WERI-Rb-1 (cell line): Measurements from ENCODE around the gene ASIC5.

Source experiments
- DNase-seq: peaks from one replicate; pipeline ENCODE4 v3.0.0-alpha.2; 2020
- H3K27ac ChIP-seq: fragments of 250-450 bp; sonication (Bioruptor Pico); 2 replicates; pipeline ENCODE4 v1.5.1; 2020; ENCODE audit warnings: mild to moderate bottlenecking, moderate library complexity
- H3K27me3 ChIP-seq: fragments of 250-450 bp; sonication (Bioruptor Pico); 2 replicates; pipeline ENCODE4 v1.5.1; 2021; ENCODE audit warnings: mild to moderate bottlenecking, low read depth, moderate library complexity; ENCODE audit not compliant: insufficient read depth, severe bottlenecking
- H3K36me3 ChIP-seq: fragments of 250-450 bp; sonication (Bioruptor Pico); 2 replicates; pipeline ENCODE4 v1.5.1; 2020; ENCODE audit warnings: mild to moderate bottlenecking, moderate library complexity
- H3K4me3 ChIP-seq: 2 replicates; pipeline ENCODE4 v1.5.1; 2011; ENCODE audit warnings: low read depth, mild to moderate bottlenecking, control low read depth, low read length
- H3K9me3 ChIP-seq: fragments of 250-450 bp; sonication (Bioruptor Pico); 2 replicates; pipeline ENCODE4 v1.5.1; 2021; ENCODE audit warnings: mild to moderate bottlenecking, moderate library complexity; ENCODE audit not compliant: severe bottlenecking
- CTCF ChIP-seq: IDR thresholded peaks from 2 replicates; pipeline ENCODE4 v1.5.1; 2011; ENCODE audit warnings: low read depth, mild to moderate bottlenecking, control low read depth, inconsistent platforms, low read length

ASIC5 gene, protein sequence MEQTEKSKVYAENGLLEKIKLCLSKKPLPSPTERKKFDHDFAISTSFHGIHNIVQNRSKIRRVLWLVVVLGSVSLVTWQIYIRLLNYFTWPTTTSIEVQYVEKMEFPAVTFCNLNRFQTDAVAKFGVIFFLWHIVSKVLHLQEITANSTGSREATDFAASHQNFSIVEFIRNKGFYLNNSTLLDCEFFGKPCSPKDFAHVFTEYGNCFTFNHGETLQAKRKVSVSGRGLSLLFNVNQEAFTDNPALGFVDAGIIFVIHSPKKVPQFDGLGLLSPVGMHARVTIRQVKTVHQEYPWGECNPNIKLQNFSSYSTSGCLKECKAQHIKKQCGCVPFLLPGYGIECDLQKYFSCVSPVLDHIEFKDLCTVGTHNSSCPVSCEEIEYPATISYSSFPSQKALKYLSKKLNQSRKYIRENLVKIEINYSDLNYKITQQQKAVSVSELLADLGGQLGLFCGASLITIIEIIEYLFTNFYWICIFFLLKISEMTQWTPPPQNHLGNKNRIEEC

GRCh38 chr4:155866177-155866576 lies at the start of gene ASIC5:
ASIC5 (minus strand) TSS chr4:155866277; CDS start chr4:155866226, 51 bp downstream.
- Histone ChIP-seq H3K27me3 (no peaks in the 10 kb centered on the region), H3K36me3 (no peaks in the 10 kb centered on the region), H3K27ac (no peak within 1 kb of the TSS), H3K4me3 (no peak within 1 kb of the TSS), H3K9me3 (peaks cover 8% of the 10 kb centered on the region)
- DNase-seq = no peak
- no peak for TF ChIP-seq CTCF

- H3K9me3 ChIP-seq = no peaks in the 10 kb centered on the region
- no peak for DNase-seq
- no peaks in the 10 kb centered on the region for H3K27me3 ChIP-seq
- H3K27ac ChIP-seq = no peak overlapping the region
- no peak for TF ChIP-seq CTCF
- no peak overlapping the region for H3K4me3 ChIP-seq
- no peaks in the 10 kb centered on the region for H3K36me3 ChIP-seq
Measured at GRCh38 chr4:155914782-155915181, 48.7 kb upstream of the ASIC5 start.

DNA sequence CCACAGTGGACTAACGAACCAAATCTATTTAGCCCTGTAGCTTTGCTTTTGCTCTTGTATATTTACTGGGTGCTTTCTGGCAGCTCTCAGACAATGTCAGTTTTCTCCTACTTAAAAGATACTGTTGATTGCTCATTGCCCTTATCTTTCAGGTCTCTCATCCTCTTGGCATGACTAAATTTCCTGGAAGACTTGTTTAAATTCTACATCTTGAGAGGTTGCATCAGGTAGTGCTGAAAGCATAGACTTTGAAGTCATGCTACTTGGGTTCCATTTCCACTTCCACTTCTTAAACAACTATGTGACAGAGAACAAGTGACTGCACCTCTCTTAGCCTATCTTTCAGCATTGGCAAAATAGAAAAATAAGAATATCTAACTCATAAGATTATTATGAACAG lies 45.8 kb upstream of the ASIC5 start:
- Histone ChIP-seq H3K4me3 (no peak overlapping the region), H3K27ac (no peak overlapping the region), H3K9me3 (no peaks in the 10 kb centered on the region), H3K27me3 (no peaks in the 10 kb centered on the region), H3K36me3 (no peaks in the 10 kb centered on the region)
- no peak for TF ChIP-seq CTCF
- DNase-seq = no peak

DNA sequence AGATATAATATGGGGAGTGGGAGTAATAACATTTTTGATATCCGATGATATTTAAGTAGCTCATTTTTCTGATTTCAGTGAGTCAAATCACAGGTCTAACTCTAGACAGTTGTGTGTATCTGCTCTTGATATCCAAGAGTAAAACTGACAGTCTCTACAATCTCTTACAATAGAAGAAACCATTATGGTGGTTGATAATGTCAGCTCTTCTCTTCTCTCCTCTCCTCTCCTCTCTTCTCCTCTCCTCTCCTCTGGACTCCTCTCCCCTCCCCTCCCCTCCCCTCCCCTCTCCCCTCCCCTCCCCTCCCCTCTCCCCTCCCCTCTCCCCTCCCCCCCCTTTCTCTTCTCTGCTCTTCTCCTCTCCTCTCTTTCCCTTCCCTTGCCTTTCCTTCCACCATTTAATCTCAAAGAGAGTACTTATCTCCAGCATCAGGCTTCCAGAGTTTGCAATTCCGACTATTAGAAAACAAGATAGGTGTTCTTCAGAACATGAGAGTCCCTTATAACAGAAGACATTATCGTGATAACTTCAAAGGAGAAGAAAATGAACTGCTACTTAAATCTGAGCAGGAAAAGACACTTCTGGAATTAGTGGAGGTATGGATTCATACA lies 43.6 kb upstream of the ASIC5 start:
- Histone ChIP-seq H3K27ac (no peak overlapping the region), H3K4me3 (no peak overlapping the region), H3K9me3 (no peaks in the 10 kb centered on the region), H3K36me3 (no peaks in the 10 kb centered on the region), H3K27me3 (no peaks in the 10 kb centered on the region)
- DNase-seq = no peak
- no peak for TF ChIP-seq CTCF

GRCh38 chr4:155908187-155909139 lies 42.4 kb upstream of the ASIC5 start:
- H3K27me3 ChIP-seq = no peaks in the 10 kb centered on the region
- TF ChIP-seq CTCF = no peak
- H3K27ac ChIP-seq = no peak overlapping the region
- no peaks in the 10 kb centered on the region for H3K9me3 ChIP-seq
- no peak for DNase-seq
- H3K36me3 ChIP-seq = no peaks in the 10 kb centered on the region
- no peak overlapping the region for H3K4me3 ChIP-seq
